ENCODE data around the gene LGI4. TPM values are rescaled to one million over a fixed set of nuclear protein-coding genes. Genes with fewer than 3 reads are reported as not detected.

Gene LGI4
- total and polyA plus RNA-seq, 4 donors = 0.18 to 1.5 (median 1.1) TPM

GRCh38 chr19:35127871-35128270, 7.0 kb downstream of the LGI4 start:
- TF ChIP-seq CTCF (IDR thresholded peaks at IDR 0.05; ENCODE audit: low read depth, low read length, missing input control) (no peak), GABPA (IDR thresholded peaks at IDR 0.05 in 1 of 2, conservative IDR thresholded peaks at IDR 0.05 in 1 of 2) (no peak), JUND (IDR thresholded peaks at IDR 0.05) (no peak), RAD21 (IDR thresholded peaks at IDR 0.05) (no peak), TAF1 (conservative IDR thresholded peaks at IDR 0.05) (no peak), HNF4G (IDR thresholded peaks at IDR 0.05) (no peak), FOXA1 (IDR thresholded peaks at IDR 0.05) (no peak), FOXA2 (IDR thresholded peaks at IDR 0.05) (no peak), ATF3 (IDR thresholded peaks at IDR 0.05) (no peak), SP1 (IDR thresholded peaks at IDR 0.05) (no peak), RXRA (IDR thresholded peaks at IDR 0.05) (no peak), EGR1 (IDR thresholded peaks at IDR 0.05; ENCODE audit: low read depth in 2 of 2) (no peak), ZBTB33 (IDR thresholded peaks at IDR 0.05) (no peak)
- no peak overlapping the region for H3K27ac ChIP-seq (ENCODE audit: low read depth in 1 of 2, low read length in 2 of 2)
- H3K4me3 ChIP-seq (ENCODE audit: low read depth in 1 of 3, low read length in 3 of 3) = no peak overlapping the region
- H3K4me1 ChIP-seq (ENCODE audit: control insufficient read depth in 4 of 4, insufficient read depth in 4 of 4, low read length in 3 of 4) = peaks cover 4 to 15% (median 11%) of the 10 kb centered on the region in 4 donors
- WGBS = 89% methylated on average over 7 of the region's 7 CpGs
- H3K27me3 ChIP-seq (ENCODE audit: control insufficient read depth in 4 of 4, insufficient read depth in 4 of 4, low read length in 3 of 4) = no peaks in the 10 kb centered on the region
- no peak for DNase-seq (ENCODE audit: low spot score)
- H3K9me3 ChIP-seq (ENCODE audit: control insufficient read depth in 4 of 4, low read length in 3 of 4) = no peaks in the 10 kb centered on the region
- no peak overlapping the region for H3K9ac ChIP-seq (ENCODE audit: low read depth in 1 of 2, low read length in 2 of 2)
- no peaks in the 10 kb centered on the region for H3K36me3 ChIP-seq (ENCODE audit: control insufficient read depth in 4 of 4, insufficient read depth in 3 of 4, low read depth in 1 of 4, low read length in 3 of 4)

- DNase-seq (ENCODE audit: low spot score) = no peak
- TF ChIP-seq YY1 (IDR thresholded peaks at IDR 0.05) = no peak
- TF ChIP-seq SP1 (IDR thresholded peaks at IDR 0.05) = no peak
- no peak for TF ChIP-seq EGR1 (IDR thresholded peaks at IDR 0.05; ENCODE audit: low read depth in 2 of 2)
- no peak for TF ChIP-seq MAX (IDR thresholded peaks at IDR 0.05)
- WGBS = 81% methylated on average over 20 of the region's 20 CpGs
- no peak overlapping the region for H3K4me3 ChIP-seq (ENCODE audit: low read depth in 1 of 3, low read length in 3 of 3)
- peaks cover 4 to 15% (median 11%) of the 10 kb centered on the region in 4 donors for H3K4me1 ChIP-seq (ENCODE audit: control insufficient read depth in 4 of 4, insufficient read depth in 4 of 4, low read length in 3 of 4)
- no peaks in the 10 kb centered on the region for H3K36me3 ChIP-seq (ENCODE audit: control insufficient read depth in 4 of 4, insufficient read depth in 3 of 4, low read depth in 1 of 4, low read length in 3 of 4)
- no peaks in the 10 kb centered on the region for H3K27me3 ChIP-seq (ENCODE audit: control insufficient read depth in 4 of 4, insufficient read depth in 4 of 4, low read length in 3 of 4)
- no peak overlapping the region for H3K27ac ChIP-seq (ENCODE audit: low read depth in 1 of 2, low read length in 2 of 2)
- no peak overlapping the region for H3K9ac ChIP-seq (ENCODE audit: low read depth in 1 of 2, low read length in 2 of 2)
- H3K9me3 ChIP-seq (ENCODE audit: control insufficient read depth in 4 of 4, low read length in 3 of 4) = no peaks in the 10 kb centered on the region
Measured at GRCh38 chr19:35126624-35126959, 8.3 kb downstream of the LGI4 start.
